GM12872 (cell line): ENCODE data around the gene CELA1.

Experiments used
- TF ChIP-seq, protein P1 (sequence below): IDR thresholded peaks from 3 replicates; pipeline ENCODE4 v1.5.1; 2011; ENCODE audit warnings: low read depth, mild to moderate bottlenecking, low read length, moderate library complexity; ENCODE audit not compliant: insufficient read depth

CELA1 gene

DNA sequence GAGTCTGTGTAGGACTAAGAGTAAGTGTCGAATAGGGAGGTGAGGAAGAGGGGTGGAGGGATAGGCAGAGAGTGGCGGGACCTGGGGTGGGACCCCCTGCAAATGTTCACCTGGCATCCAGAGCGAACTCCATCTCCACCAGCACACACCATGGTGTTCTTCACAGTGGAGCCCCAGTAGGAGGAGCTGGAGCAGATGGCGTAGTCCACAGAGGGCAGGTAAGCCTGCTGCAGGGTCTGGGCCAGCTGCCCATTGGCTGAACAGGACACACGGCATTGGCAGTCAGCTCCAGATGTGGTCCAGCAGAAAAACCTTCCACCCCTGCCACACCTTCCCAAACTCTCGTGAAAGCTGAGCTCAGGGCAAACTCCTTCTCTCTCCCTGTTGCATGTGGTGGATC, 6.7 kb downstream of the CELA1 start:
- TF ChIP-seq, protein P1, sequence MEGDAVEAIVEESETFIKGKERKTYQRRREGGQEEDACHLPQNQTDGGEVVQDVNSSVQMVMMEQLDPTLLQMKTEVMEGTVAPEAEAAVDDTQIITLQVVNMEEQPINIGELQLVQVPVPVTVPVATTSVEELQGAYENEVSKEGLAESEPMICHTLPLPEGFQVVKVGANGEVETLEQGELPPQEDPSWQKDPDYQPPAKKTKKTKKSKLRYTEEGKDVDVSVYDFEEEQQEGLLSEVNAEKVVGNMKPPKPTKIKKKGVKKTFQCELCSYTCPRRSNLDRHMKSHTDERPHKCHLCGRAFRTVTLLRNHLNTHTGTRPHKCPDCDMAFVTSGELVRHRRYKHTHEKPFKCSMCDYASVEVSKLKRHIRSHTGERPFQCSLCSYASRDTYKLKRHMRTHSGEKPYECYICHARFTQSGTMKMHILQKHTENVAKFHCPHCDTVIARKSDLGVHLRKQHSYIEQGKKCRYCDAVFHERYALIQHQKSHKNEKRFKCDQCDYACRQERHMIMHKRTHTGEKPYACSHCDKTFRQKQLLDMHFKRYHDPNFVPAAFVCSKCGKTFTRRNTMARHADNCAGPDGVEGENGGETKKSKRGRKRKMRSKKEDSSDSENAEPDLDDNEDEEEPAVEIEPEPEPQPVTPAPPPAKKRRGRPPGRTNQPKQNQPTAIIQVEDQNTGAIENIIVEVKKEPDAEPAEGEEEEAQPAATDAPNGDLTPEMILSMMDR: no peak

DNA sequence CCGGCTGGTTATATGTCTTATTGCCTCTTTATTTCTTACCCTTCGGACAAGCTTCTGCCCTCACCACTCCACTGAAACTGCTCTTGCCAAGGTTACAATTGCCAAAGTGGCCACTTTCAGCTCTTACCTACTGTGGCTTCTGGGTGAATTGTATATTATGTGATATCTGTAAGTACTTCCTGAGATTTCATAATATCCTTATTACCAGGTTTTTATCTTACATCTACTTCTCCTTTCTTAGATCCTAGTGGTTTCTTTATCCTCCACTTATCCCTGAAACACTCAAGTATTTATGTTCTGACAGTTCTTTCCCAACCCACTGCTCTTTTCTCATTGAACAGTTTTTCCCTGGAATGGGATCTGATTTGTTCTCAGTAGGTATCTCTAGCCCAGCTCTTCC, 10.5 kb downstream of the CELA1 start:
- TF ChIP-seq, protein P1: no peak

DNA sequence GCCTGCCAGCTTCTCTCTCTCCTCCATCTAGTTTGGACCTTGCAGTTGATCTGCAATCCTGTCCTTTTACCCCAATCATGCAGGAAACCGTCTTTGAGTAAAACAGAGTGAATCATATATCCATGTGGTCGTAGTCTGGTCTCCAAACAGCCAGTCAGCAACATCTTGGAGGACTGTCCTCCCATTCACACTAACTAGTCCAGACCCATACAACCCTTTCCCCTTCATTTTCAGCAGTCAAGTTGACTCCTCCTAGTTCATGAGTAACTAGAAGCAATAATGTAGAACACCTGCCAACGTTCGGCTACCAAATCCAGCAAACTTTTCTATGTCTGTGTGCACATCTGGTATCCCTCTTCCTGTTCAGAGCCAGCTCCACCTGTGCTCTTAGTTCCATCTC, 11.7 kb downstream of the CELA1 start:
- TF ChIP-seq, protein P1: no peak

DNA sequence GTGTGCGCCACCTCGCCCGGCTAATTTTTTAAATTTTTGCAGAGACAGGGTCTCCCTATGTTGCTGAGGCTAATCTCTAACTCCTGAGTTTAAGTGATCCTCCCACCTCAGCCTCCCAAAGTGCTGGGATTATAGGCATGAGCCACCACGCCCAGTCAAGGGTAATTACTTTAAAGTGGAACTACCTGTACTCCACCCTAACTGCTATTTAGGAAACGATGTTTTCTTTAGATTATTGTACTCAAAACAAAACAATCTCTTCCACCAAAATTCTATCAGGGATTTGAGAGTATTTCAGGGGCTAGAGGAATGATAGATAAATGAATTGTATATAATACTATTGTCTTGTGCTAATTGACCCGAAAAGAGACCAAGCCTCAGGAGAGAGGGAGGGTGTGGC, 12.9 kb downstream of the CELA1 start:
- TF ChIP-seq, protein P1: no peak

DNA sequence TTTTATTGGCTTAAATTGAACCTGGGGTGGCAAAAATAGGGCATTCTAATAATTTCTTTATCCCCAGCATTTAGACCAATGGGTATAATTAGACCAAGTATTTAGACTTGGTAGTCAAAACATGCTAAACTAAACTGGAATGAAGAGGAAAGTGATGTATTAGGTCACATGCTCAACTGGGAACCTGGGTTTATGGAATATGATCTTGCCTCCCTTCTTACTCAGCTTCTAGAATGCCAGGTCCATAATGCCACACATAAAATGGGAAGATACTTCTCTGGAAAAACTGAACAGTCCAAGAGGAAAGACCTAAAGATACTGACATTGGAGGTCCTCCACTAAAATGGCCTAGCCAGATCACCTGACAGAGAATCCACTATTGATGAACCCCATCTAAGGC, 16.3 kb downstream of the CELA1 start:
- TF ChIP-seq, protein P1: no peak

DNA sequence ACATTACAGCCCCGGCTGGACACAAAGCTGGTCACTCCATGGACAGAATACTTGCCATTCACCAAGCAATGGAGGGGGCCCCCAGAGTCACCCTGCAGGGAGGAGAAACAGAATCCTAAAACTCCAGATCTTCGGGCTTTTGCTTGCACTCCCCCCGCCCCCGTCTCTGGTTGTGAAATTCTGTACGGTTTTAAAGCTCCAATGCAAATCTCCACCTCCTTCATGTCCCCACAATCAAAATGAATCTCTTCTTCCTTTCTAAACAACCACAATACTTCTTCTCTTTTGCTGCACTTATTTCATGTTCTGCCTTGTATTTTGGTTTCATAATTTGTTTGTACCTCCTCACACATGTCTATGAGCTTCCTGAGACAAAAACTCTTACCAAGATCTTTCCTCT, 16.7 kb downstream of the CELA1 start:
- TF ChIP-seq, protein P1: no peak

DNA sequence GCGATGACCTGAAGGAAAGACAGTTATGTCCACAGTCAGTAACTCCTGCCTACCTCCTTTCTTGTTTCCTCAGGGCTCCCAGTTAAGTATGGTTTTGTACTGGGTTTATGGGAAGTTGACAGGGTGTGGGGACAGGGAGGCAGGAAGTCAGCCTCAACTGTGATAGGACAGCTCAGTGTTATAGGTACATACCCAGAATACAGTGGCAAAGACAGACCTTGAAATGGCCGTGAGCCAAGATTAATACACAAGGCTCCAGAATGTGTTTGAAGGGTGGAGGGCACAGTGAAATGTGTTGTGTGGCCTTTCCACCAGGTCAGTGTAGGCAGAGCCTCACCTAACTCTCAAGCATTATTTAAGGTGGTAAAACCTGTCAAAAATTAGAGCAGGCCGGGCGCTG, 17.9 kb downstream of the CELA1 start:
- TF ChIP-seq, protein P1: no peak
